ENCODE measurements around the gene S100A7A.
A peak's percentile ranks its signal among the peaks of the same experiment; 100 is the strongest.

Gene S100A7A

GRCh38 chr1:153393926-153394325 is 22.4 kb upstream of the S100A7A start:
- Histone ChIP-seq H3K36me3 (ENCODE audit: low read depth) (no peaks in the 10 kb centered on the region), H3K27me3 (ENCODE audit: insufficient read depth, poor library complexity, severe bottlenecking) (no peaks in the 10 kb centered on the region), H3K9me3 (ENCODE audit: severe bottlenecking) (no peaks in the 10 kb centered on the region), H3K4me1 (ENCODE audit: insufficient read depth, poor library complexity, severe bottlenecking) (peaks cover 17% of the 10 kb centered on the region), H3K4me3 (ENCODE audit: severe bottlenecking) (no peak overlapping the region), H3K27ac (ENCODE audit: poor library complexity, severe bottlenecking) (no peak overlapping the region)
- ATAC-seq (ENCODE audit: low read depth) (no peak), DNase-seq (ENCODE audit: low spot score) (no peak)
- TF ChIP-seq, protein P1, sequence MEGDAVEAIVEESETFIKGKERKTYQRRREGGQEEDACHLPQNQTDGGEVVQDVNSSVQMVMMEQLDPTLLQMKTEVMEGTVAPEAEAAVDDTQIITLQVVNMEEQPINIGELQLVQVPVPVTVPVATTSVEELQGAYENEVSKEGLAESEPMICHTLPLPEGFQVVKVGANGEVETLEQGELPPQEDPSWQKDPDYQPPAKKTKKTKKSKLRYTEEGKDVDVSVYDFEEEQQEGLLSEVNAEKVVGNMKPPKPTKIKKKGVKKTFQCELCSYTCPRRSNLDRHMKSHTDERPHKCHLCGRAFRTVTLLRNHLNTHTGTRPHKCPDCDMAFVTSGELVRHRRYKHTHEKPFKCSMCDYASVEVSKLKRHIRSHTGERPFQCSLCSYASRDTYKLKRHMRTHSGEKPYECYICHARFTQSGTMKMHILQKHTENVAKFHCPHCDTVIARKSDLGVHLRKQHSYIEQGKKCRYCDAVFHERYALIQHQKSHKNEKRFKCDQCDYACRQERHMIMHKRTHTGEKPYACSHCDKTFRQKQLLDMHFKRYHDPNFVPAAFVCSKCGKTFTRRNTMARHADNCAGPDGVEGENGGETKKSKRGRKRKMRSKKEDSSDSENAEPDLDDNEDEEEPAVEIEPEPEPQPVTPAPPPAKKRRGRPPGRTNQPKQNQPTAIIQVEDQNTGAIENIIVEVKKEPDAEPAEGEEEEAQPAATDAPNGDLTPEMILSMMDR (IDR thresholded peaks at IDR 0.05; ENCODE audit: poor library complexity, severe bottlenecking): no peak

- no peak for ATAC-seq (ENCODE audit: low read depth)
- Histone ChIP-seq H3K27me3 (ENCODE audit: insufficient read depth, poor library complexity, severe bottlenecking) (no peaks in the 10 kb centered on the region), H3K4me3 (ENCODE audit: severe bottlenecking) (no peak overlapping the region), H3K27ac (ENCODE audit: poor library complexity, severe bottlenecking) (no peak overlapping the region), H3K36me3 (ENCODE audit: low read depth) (no peaks in the 10 kb centered on the region), H3K4me1 (ENCODE audit: insufficient read depth, poor library complexity, severe bottlenecking) (peaks cover 17% of the 10 kb centered on the region), H3K9me3 (ENCODE audit: severe bottlenecking) (no peaks in the 10 kb centered on the region)
- TF ChIP-seq, protein P1 (IDR thresholded peaks at IDR 0.05; ENCODE audit: poor library complexity, severe bottlenecking): no peak
- no peak for DNase-seq (ENCODE audit: low spot score)
These were observed 21.9 kb upstream of the S100A7A start for GRCh38 chr1:153394391-153394790.

GRCh38 chr1:153395136-153395685 is 21.1 kb upstream of the S100A7A start:
- Histone ChIP-seq H3K27me3 (ENCODE audit: insufficient read depth, poor library complexity, severe bottlenecking) (no peaks in the 10 kb centered on the region), H3K36me3 (ENCODE audit: low read depth) (no peaks in the 10 kb centered on the region), H3K27ac (ENCODE audit: poor library complexity, severe bottlenecking) (no peak overlapping the region), H3K4me1 (ENCODE audit: insufficient read depth, poor library complexity, severe bottlenecking) (peaks cover 13% of the 10 kb centered on the region), H3K4me3 (ENCODE audit: severe bottlenecking) (no peak overlapping the region), H3K9me3 (ENCODE audit: severe bottlenecking) (no peaks in the 10 kb centered on the region)
- TF ChIP-seq, protein P1 (IDR thresholded peaks at IDR 0.05; ENCODE audit: poor library complexity, severe bottlenecking): no peak
- ATAC-seq (ENCODE audit: low read depth) (peak; percentile 70), DNase-seq (ENCODE audit: low spot score) (no peak)

DNA sequence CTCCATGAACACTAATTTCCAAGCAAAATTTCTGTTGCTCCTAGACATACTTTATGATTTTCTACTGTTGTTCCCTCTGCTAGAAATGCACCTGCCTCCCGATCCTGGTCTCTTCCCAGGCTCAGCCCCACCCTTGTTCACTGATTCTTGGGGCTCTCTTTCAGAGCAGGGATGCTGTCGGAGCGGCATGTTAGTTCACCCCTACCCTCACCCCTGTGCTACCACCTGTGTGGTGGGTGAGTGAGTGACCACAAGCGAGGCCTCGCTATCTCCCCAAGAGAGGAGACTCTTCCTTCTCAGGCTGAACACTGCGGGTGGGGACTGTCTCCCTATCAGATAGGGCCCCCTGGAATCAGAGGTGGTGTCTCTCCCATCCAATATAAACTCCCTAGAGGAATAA is 20.5 kb upstream of the S100A7A start:
- H3K4me3 ChIP-seq (ENCODE audit: severe bottlenecking): no peak overlapping the region
- peaks cover 7% of the 10 kb centered on the region for H3K4me1 ChIP-seq (ENCODE audit: insufficient read depth, poor library complexity, severe bottlenecking)
- ATAC-seq (ENCODE audit: low read depth) (no peak), DNase-seq (ENCODE audit: low spot score) (no peak)
- no peak overlapping the region for H3K27ac ChIP-seq (ENCODE audit: poor library complexity, severe bottlenecking)
- H3K27me3 ChIP-seq (ENCODE audit: insufficient read depth, poor library complexity, severe bottlenecking): no peaks in the 10 kb centered on the region
- no peaks in the 10 kb centered on the region for H3K36me3 ChIP-seq (ENCODE audit: low read depth)
- TF ChIP-seq, protein P1 (IDR thresholded peaks at IDR 0.05; ENCODE audit: poor library complexity, severe bottlenecking): no peak
- H3K9me3 ChIP-seq (ENCODE audit: severe bottlenecking): no peaks in the 10 kb centered on the region

- Histone ChIP-seq H3K4me3 (ENCODE audit: severe bottlenecking) (no peak overlapping the region), H3K9me3 (ENCODE audit: severe bottlenecking) (no peaks in the 10 kb centered on the region), H3K36me3 (ENCODE audit: low read depth) (no peaks in the 10 kb centered on the region), H3K27me3 (ENCODE audit: insufficient read depth, poor library complexity, severe bottlenecking) (no peaks in the 10 kb centered on the region), H3K4me1 (ENCODE audit: insufficient read depth, poor library complexity, severe bottlenecking) (peaks cover under 1% of the 10 kb centered on the region), H3K27ac (ENCODE audit: poor library complexity, severe bottlenecking) (no peak overlapping the region)
- no peak for DNase-seq (ENCODE audit: low spot score)
- no peak for ATAC-seq (ENCODE audit: low read depth)
- TF ChIP-seq, protein P1 (IDR thresholded peaks at IDR 0.05; ENCODE audit: poor library complexity, severe bottlenecking): no peak
These were observed 19.9 kb upstream of the S100A7A start for GRCh38 chr1:153396461-153396860.
